ENCODE measurements around the gene SH3TC1.

SH3TC1 gene

GRCh38 chr4:8185930-8186329 is 13.2 kb upstream of the SH3TC1 start:
- Histone ChIP-seq H3K4me3 (ENCODE audit: low read depth, low read length, poor library complexity, severe bottlenecking) (no peak overlapping the region), H4K20me1 (ENCODE audit: insufficient read depth, low read length) (no peaks in the 10 kb centered on the region), H3K36me3 (ENCODE audit: insufficient read depth, low read length) (no peaks in the 10 kb centered on the region), H3K27ac (ENCODE audit: low read depth, low read length, poor library complexity, severe bottlenecking) (no peak overlapping the region), H2AFZ (ENCODE audit: low read length) (no peak overlapping the region), H3K4me2 (ENCODE audit: low read length) (no peak overlapping the region), H3F3A (ENCODE audit: insufficient read depth, low read length) (no peaks in the 10 kb centered on the region), H3K9me2 (ENCODE audit: low read depth, low read length) (no peaks in the 10 kb centered on the region), H3K9me3 (ENCODE audit: low read length) (no peaks in the 10 kb centered on the region), H3K9ac (ENCODE audit: low read length) (no peak overlapping the region), H3K79me2 (ENCODE audit: insufficient read depth, low read length) (no peaks in the 10 kb centered on the region), H3K4me1 (ENCODE audit: insufficient read depth, low read length, severe bottlenecking) (no peaks in the 10 kb centered on the region), H3K27me3 (ENCODE audit: insufficient read depth, low read length) (no peaks in the 10 kb centered on the region)
- TF ChIP-seq EZH2 (IDR thresholded peaks at IDR 0.05; ENCODE audit: borderline replicate concordance, low read length) (no peak), CTCF (IDR thresholded peaks at IDR 0.05; ENCODE audit: low read length) (no peak)

GRCh38 chr4:8188085-8188484 is 11.0 kb upstream of the SH3TC1 start:
- Histone ChIP-seq H3K9me3 (ENCODE audit: low read length) (no peaks in the 10 kb centered on the region), H3K27me3 (ENCODE audit: insufficient read depth, low read length) (no peaks in the 10 kb centered on the region), H3K79me2 (ENCODE audit: insufficient read depth, low read length) (no peaks in the 10 kb centered on the region), H4K20me1 (ENCODE audit: insufficient read depth, low read length) (no peaks in the 10 kb centered on the region), H3F3A (ENCODE audit: insufficient read depth, low read length) (no peaks in the 10 kb centered on the region), H3K4me1 (ENCODE audit: insufficient read depth, low read length, severe bottlenecking) (no peaks in the 10 kb centered on the region), H3K27ac (ENCODE audit: low read depth, low read length, poor library complexity, severe bottlenecking) (no peak overlapping the region), H3K36me3 (ENCODE audit: insufficient read depth, low read length) (no peaks in the 10 kb centered on the region), H3K9ac (ENCODE audit: low read length) (no peak overlapping the region), H2AFZ (ENCODE audit: low read length) (no peak overlapping the region), H3K4me2 (ENCODE audit: low read length) (no peak overlapping the region), H3K4me3 (ENCODE audit: low read depth, low read length, poor library complexity, severe bottlenecking) (no peak overlapping the region), H3K9me2 (ENCODE audit: low read depth, low read length) (no peaks in the 10 kb centered on the region)
- TF ChIP-seq EZH2 (IDR thresholded peaks at IDR 0.05; ENCODE audit: borderline replicate concordance, low read length), result no peak
- TF ChIP-seq CTCF (IDR thresholded peaks at IDR 0.05; ENCODE audit: low read length), result no peak

GRCh38 chr4:8188743-8189550 is 10.1 kb upstream of the SH3TC1 start:
- no peak overlapping the region for H3K9ac ChIP-seq (ENCODE audit: low read length)
- H3K27ac ChIP-seq (ENCODE audit: low read depth, low read length, poor library complexity, severe bottlenecking), result no peak overlapping the region
- H3K9me2 ChIP-seq (ENCODE audit: low read depth, low read length), result no peaks in the 10 kb centered on the region
- H3F3A ChIP-seq (ENCODE audit: insufficient read depth, low read length), result no peaks in the 10 kb centered on the region
- H3K4me1 ChIP-seq (ENCODE audit: insufficient read depth, low read length, severe bottlenecking), result no peaks in the 10 kb centered on the region
- no peak overlapping the region for H3K4me2 ChIP-seq (ENCODE audit: low read length)
- no peaks in the 10 kb centered on the region for H3K36me3 ChIP-seq (ENCODE audit: insufficient read depth, low read length)
- no peaks in the 10 kb centered on the region for H4K20me1 ChIP-seq (ENCODE audit: insufficient read depth, low read length)
- H3K9me3 ChIP-seq (ENCODE audit: low read length), result no peaks in the 10 kb centered on the region
- H3K79me2 ChIP-seq (ENCODE audit: insufficient read depth, low read length), result no peaks in the 10 kb centered on the region
- no peaks in the 10 kb centered on the region for H3K27me3 ChIP-seq (ENCODE audit: insufficient read depth, low read length)
- H2AFZ ChIP-seq (ENCODE audit: low read length), result no peak overlapping the region
- TF ChIP-seq EZH2 (IDR thresholded peaks at IDR 0.05; ENCODE audit: borderline replicate concordance, low read length) (no peak), CTCF (IDR thresholded peaks at IDR 0.05; ENCODE audit: low read length) (no peak)
- no peak overlapping the region for H3K4me3 ChIP-seq (ENCODE audit: low read depth, low read length, poor library complexity, severe bottlenecking)
